ENCODE measurements around the gene NOL8. TPM values are rescaled to one million over a fixed set of nuclear protein-coding genes. Genes with fewer than 3 reads are reported as not detected.

Gene NOL8
- total RNA-seq, 1 donor from 2014 or later: 28.2 TPM

- H3K27me3 Mint-ChIP-seq (ENCODE audit: unreplicated experiment): no peaks in the 10 kb centered on the region
- H3K9me3 Mint-ChIP-seq (ENCODE audit: unreplicated experiment): no peaks in the 10 kb centered on the region
- no peak for DNase-seq (ENCODE audit: low spot score)
- H3K27ac Mint-ChIP-seq (ENCODE audit: unreplicated experiment): no peak overlapping the region
- TF ChIP-seq CTCF (IDR thresholded peaks at IDR 0.05; ENCODE audit: unreplicated experiment): no peak
- H3K4me1 Mint-ChIP-seq (ENCODE audit: unreplicated experiment): no peaks in the 10 kb centered on the region
- H3K36me3 Mint-ChIP-seq (ENCODE audit: low read depth, unreplicated experiment): peaks cover 8% of the 10 kb centered on the region
- no peak overlapping the region for H3K4me3 Mint-ChIP-seq (ENCODE audit: unreplicated experiment)
Observed at GRCh38 chr9:92342825-92343488, 17.8 kb upstream of the NOL8 start.

GRCh38 chr9:92341578-92341977 lies 16.4 kb upstream of the NOL8 start:
- Mint-ChIP-seq H3K27me3 (ENCODE audit: unreplicated experiment) (no peaks in the 10 kb centered on the region), H3K9me3 (ENCODE audit: unreplicated experiment) (no peaks in the 10 kb centered on the region), H3K27ac (ENCODE audit: unreplicated experiment) (no peak overlapping the region), H3K4me3 (ENCODE audit: unreplicated experiment) (no peak overlapping the region), H3K36me3 (ENCODE audit: low read depth, unreplicated experiment) (peaks cover 8% of the 10 kb centered on the region), H3K4me1 (ENCODE audit: unreplicated experiment) (no peaks in the 10 kb centered on the region)
- DNase-seq (ENCODE audit: low spot score): no peak
- TF ChIP-seq CTCF (IDR thresholded peaks at IDR 0.05; ENCODE audit: unreplicated experiment): no peak

- H3K9me3 Mint-ChIP-seq (ENCODE audit: unreplicated experiment): no peaks in the 10 kb centered on the region
- no peaks in the 10 kb centered on the region for H3K36me3 Mint-ChIP-seq (ENCODE audit: low read depth, unreplicated experiment)
- no peak overlapping the region for H3K4me3 Mint-ChIP-seq (ENCODE audit: unreplicated experiment)
- H3K4me1 Mint-ChIP-seq (ENCODE audit: unreplicated experiment): no peaks in the 10 kb centered on the region
- DNase-seq (ENCODE audit: low spot score): no peak
- no peaks in the 10 kb centered on the region for H3K27me3 Mint-ChIP-seq (ENCODE audit: unreplicated experiment)
- H3K27ac Mint-ChIP-seq (ENCODE audit: unreplicated experiment): no peak overlapping the region
- TF ChIP-seq CTCF (IDR thresholded peaks at IDR 0.05; ENCODE audit: unreplicated experiment): no peak
Observed at GRCh38 chr9:92333282-92333634, 8.1 kb upstream of the NOL8 start.

GRCh38 chr9:92332577-92333281 lies 7.6 kb upstream of the NOL8 start:
- no peak for TF ChIP-seq CTCF (IDR thresholded peaks at IDR 0.05; ENCODE audit: unreplicated experiment)
- Mint-ChIP-seq H3K4me3 (ENCODE audit: unreplicated experiment) (no peak overlapping the region), H3K36me3 (ENCODE audit: low read depth, unreplicated experiment) (no peaks in the 10 kb centered on the region), H3K27me3 (ENCODE audit: unreplicated experiment) (no peaks in the 10 kb centered on the region), H3K9me3 (ENCODE audit: unreplicated experiment) (no peaks in the 10 kb centered on the region), H3K27ac (ENCODE audit: unreplicated experiment) (no peak overlapping the region), H3K4me1 (ENCODE audit: unreplicated experiment) (no peaks in the 10 kb centered on the region)
- DNase-seq (ENCODE audit: low spot score): no peak

- Mint-ChIP-seq H3K27me3 (ENCODE audit: unreplicated experiment) (peaks cover 3% of the 10 kb centered on the region), H3K9me3 (ENCODE audit: unreplicated experiment) (no peaks in the 10 kb centered on the region), H3K4me3 (ENCODE audit: unreplicated experiment) (no peak overlapping the region), H3K27ac (ENCODE audit: unreplicated experiment) (no peak overlapping the region), H3K36me3 (ENCODE audit: low read depth, unreplicated experiment) (no peaks in the 10 kb centered on the region), H3K4me1 (ENCODE audit: unreplicated experiment) (peaks cover 22% of the 10 kb centered on the region)
- no peak for TF ChIP-seq CTCF (IDR thresholded peaks at IDR 0.05; ENCODE audit: unreplicated experiment)
- no peak for DNase-seq (ENCODE audit: low spot score)
Observed at GRCh38 chr9:92328225-92328624, 3.1 kb upstream of the NOL8 start.
